ENCODE measurements around the gene DAAM2. TPM values are rescaled to one million over a fixed set of nuclear protein-coding genes. Genes with fewer than 3 reads are reported as not detected.

Gene DAAM2
- total RNA-seq, 1 donor from 2014 or later: 87.2 TPM

GRCh38 chr6:39801456-39802251 lies 9.5 kb downstream of the DAAM2 start:
- H3K4me1 Mint-ChIP-seq (ENCODE audit: unreplicated experiment): peaks cover 49% of the 10 kb centered on the region
- H3K4me3 Mint-ChIP-seq (ENCODE audit: unreplicated experiment): no peak overlapping the region
- H3K27ac Mint-ChIP-seq (ENCODE audit: unreplicated experiment): peak overlapping the region; percentile 81
- H3K27me3 Mint-ChIP-seq (ENCODE audit: unreplicated experiment): no peaks in the 10 kb centered on the region
- DNase-seq (ENCODE audit: extremely low spot score, unreplicated experiment): no peak
- TF ChIP-seq CTCF (IDR thresholded peaks at IDR 0.05): no peak
- H3K9me3 Mint-ChIP-seq (ENCODE audit: unreplicated experiment): no peaks in the 10 kb centered on the region
- peaks cover 7% of the 10 kb centered on the region for H3K36me3 Mint-ChIP-seq (ENCODE audit: unreplicated experiment)

GRCh38 chr6:39803872-39804271 lies 11.7 kb downstream of the DAAM2 start:
- H3K4me3 Mint-ChIP-seq (ENCODE audit: unreplicated experiment): no peak overlapping the region
- no peaks in the 10 kb centered on the region for H3K27me3 Mint-ChIP-seq (ENCODE audit: unreplicated experiment)
- H3K4me1 Mint-ChIP-seq (ENCODE audit: unreplicated experiment): peaks cover 55% of the 10 kb centered on the region
- H3K36me3 Mint-ChIP-seq (ENCODE audit: unreplicated experiment): peaks cover 9% of the 10 kb centered on the region
- DNase-seq (ENCODE audit: extremely low spot score, unreplicated experiment): peak; percentile 53
- no peak for TF ChIP-seq CTCF (IDR thresholded peaks at IDR 0.05)
- H3K27ac Mint-ChIP-seq (ENCODE audit: unreplicated experiment): peak overlapping the region; percentile 36
- H3K9me3 Mint-ChIP-seq (ENCODE audit: unreplicated experiment): no peaks in the 10 kb centered on the region

GRCh38 chr6:39804466-39805065 lies 12.4 kb downstream of the DAAM2 start:
- H3K4me1 Mint-ChIP-seq (ENCODE audit: unreplicated experiment): peaks cover 61% of the 10 kb centered on the region
- DNase-seq (ENCODE audit: extremely low spot score, unreplicated experiment): no peak
- H3K9me3 Mint-ChIP-seq (ENCODE audit: unreplicated experiment): no peaks in the 10 kb centered on the region
- peaks cover 13% of the 10 kb centered on the region for H3K36me3 Mint-ChIP-seq (ENCODE audit: unreplicated experiment)
- TF ChIP-seq CTCF (IDR thresholded peaks at IDR 0.05): no peak
- H3K27me3 Mint-ChIP-seq (ENCODE audit: unreplicated experiment): no peaks in the 10 kb centered on the region
- H3K4me3 Mint-ChIP-seq (ENCODE audit: unreplicated experiment): no peak overlapping the region
- H3K27ac Mint-ChIP-seq (ENCODE audit: unreplicated experiment): no peak overlapping the region

- peaks cover 71% of the 10 kb centered on the region for H3K4me1 Mint-ChIP-seq (ENCODE audit: unreplicated experiment)
- no peak for DNase-seq (ENCODE audit: extremely low spot score, unreplicated experiment)
- H3K36me3 Mint-ChIP-seq (ENCODE audit: unreplicated experiment): peaks cover 16% of the 10 kb centered on the region
- H3K4me3 Mint-ChIP-seq (ENCODE audit: unreplicated experiment): no peak overlapping the region
- H3K9me3 Mint-ChIP-seq (ENCODE audit: unreplicated experiment): no peaks in the 10 kb centered on the region
- no peaks in the 10 kb centered on the region for H3K27me3 Mint-ChIP-seq (ENCODE audit: unreplicated experiment)
- TF ChIP-seq CTCF (IDR thresholded peaks at IDR 0.05): no peak
- no peak overlapping the region for H3K27ac Mint-ChIP-seq (ENCODE audit: unreplicated experiment)
Measured at GRCh38 chr6:39806278-39806677, 14.1 kb downstream of the DAAM2 start.

- TF ChIP-seq CTCF (IDR thresholded peaks at IDR 0.05): no peak
- Mint-ChIP-seq H3K27me3 (ENCODE audit: unreplicated experiment) (no peaks in the 10 kb centered on the region), H3K27ac (ENCODE audit: unreplicated experiment) (no peak overlapping the region), H3K4me1 (ENCODE audit: unreplicated experiment) (peaks cover 76% of the 10 kb centered on the region), H3K36me3 (ENCODE audit: unreplicated experiment) (peaks cover 16% of the 10 kb centered on the region), H3K4me3 (ENCODE audit: unreplicated experiment) (no peak overlapping the region), H3K9me3 (ENCODE audit: unreplicated experiment) (no peaks in the 10 kb centered on the region)
- no peak for DNase-seq (ENCODE audit: extremely low spot score, unreplicated experiment)
Measured at GRCh38 chr6:39808346-39808745, 16.2 kb downstream of the DAAM2 start.
